Fibroblast of lung (primary cell): ENCODE measurements around the gene SCAPER. TPM values are rescaled to one million over a fixed set of nuclear protein-coding genes. Genes with fewer than 3 reads are reported as not detected.

ENCODE experiments used
- DNase-seq, 2 donors: peaks; one replicate each; pipeline versions ENCODE4 v3.0.0 to v3.0.0-alpha.2; 2010; ENCODE audit warnings: low read depth in 2 of 2
- H2AFZ ChIP-seq: 2 replicates; pipeline ENCODE4 v1.5.1; 2012; ENCODE audit warnings: low read length, control low read depth, inconsistent platforms
- H3K27ac ChIP-seq: 2 replicates; pipeline ENCODE4 v1.5.1; 2011; ENCODE audit warnings: low read length, control low read depth; ENCODE audit not compliant: insufficient read depth
- H3K27me3 ChIP-seq: 2 replicates; pipeline ENCODE4 v1.5.1; 2011; ENCODE audit warnings: mild to moderate bottlenecking, low read length; ENCODE audit not compliant: control insufficient read depth, insufficient read depth
- H3K36me3 ChIP-seq: 2 replicates; pipeline ENCODE4 v1.5.1; 2011; ENCODE audit warnings: low read length; ENCODE audit not compliant: control insufficient read depth, insufficient read depth
- H3K4me1 ChIP-seq: 2 replicates; pipeline ENCODE4 v1.5.1; 2011; ENCODE audit warnings: low read length; ENCODE audit not compliant: control insufficient read depth, insufficient read depth; ENCODE audit errors: extremely low read depth
- H3K4me2 ChIP-seq: 2 replicates; pipeline ENCODE4 v1.5.1; 2011; ENCODE audit warnings: low read length, control low read depth; ENCODE audit not compliant: insufficient read depth; ENCODE audit errors: extremely low read depth
- H3K4me3 ChIP-seq, 4 experiments: fragments of 200-600 bp in 1 of 4; sonication (generic) in 1 of 4; replicated peaks in 1 of 4; 2 replicates each; pipeline ENCODE4 v1.5.1; 2011 to 2016; ENCODE audit warnings: low read length in 4 of 4, low read depth in 3 of 4, mild to moderate bottlenecking in 3 of 4, control low read depth in 2 of 4, inconsistent platforms in 1 of 4, mixed read lengths in 1 of 4; ENCODE audit not compliant: insufficient read depth in 1 of 4; ENCODE audit errors: control extremely low read depth in 1 of 4
- H3K79me2 ChIP-seq: 2 replicates; pipeline ENCODE4 v1.5.1; 2012; ENCODE audit warnings: mild to moderate bottlenecking, low read length, inconsistent platforms; ENCODE audit not compliant: control insufficient read depth, insufficient read depth
- H3K9ac ChIP-seq: 2 replicates; pipeline ENCODE4 v1.5.1; 2011; ENCODE audit warnings: mild to moderate bottlenecking, low read length, control low read depth; ENCODE audit not compliant: insufficient read depth
- H3K9me3 ChIP-seq: 2 replicates; pipeline ENCODE4 v1.5.1; 2012; ENCODE audit warnings: low read depth, low read length; ENCODE audit not compliant: control insufficient read depth, insufficient read depth
- H4K20me1 ChIP-seq: 2 replicates; pipeline ENCODE4 v1.5.1; 2011; ENCODE audit warnings: low read length; ENCODE audit not compliant: control insufficient read depth, insufficient read depth; ENCODE audit errors: extremely low read depth
- CTCF ChIP-seq, 2 donors: IDR thresholded peaks in 1 of 2; conservative IDR thresholded peaks in 1 of 2; 1 replicate in 1 of 2; 2 replicates in 1 of 2; pipeline ENCODE4 v1.5.1; 2011 to 2012; ENCODE audit warnings: low read length in 2 of 2, control low read depth in 1 of 2, inconsistent platforms in 1 of 2, low read depth in 1 of 2, mild to moderate bottlenecking in 1 of 2
- EZH2 ChIP-seq: IDR thresholded peaks from 2 replicates; pipeline ENCODE4 v1.5.1; 2012; ENCODE audit warnings: low read length, control low read depth, mild to moderate bottlenecking; ENCODE audit errors: missing control alignments
- polyA plus RNA-seq, 2 donors: library from polyadenylated mRNA; depleted of rRNA in 1 of 2; stranded (reverse) in 1 of 2; unstranded in 1 of 2; fragments of >200 nt; gene quantifications; 2 replicates each; pipeline ENCODE4 v1.2.1, GENCODE V29; 2011 to 2012; ENCODE audit warnings: missing spikeins in 1 of 2
- total RNA-seq: library from RNA; depleted of rRNA; stranded (reverse); fragments of >200 nt; gene quantifications from 2 replicates; pipeline ENCODE4 v1.2.1, GENCODE V29; 2014

SCAPER gene
- total and polyA plus RNA-seq, 2 donors (not counting 1 experiment from before 2014, with no cell fraction given), result 2.3 to 9.1 TPM

- Histone ChIP-seq H3K4me3 (no peak overlapping the region), H2AFZ (no peak overlapping the region), H3K9me3 (no peaks in the 10 kb centered on the region), H3K4me1 (no peaks in the 10 kb centered on the region), H3K27me3 (no peaks in the 10 kb centered on the region), H4K20me1 (no peaks in the 10 kb centered on the region), H3K79me2 (no peaks in the 10 kb centered on the region), H3K36me3 (no peaks in the 10 kb centered on the region), H3K27ac (no peak overlapping the region), H3K9ac (no peak overlapping the region), H3K4me2 (no peak overlapping the region)
- no peak for TF ChIP-seq EZH2
- no peak for TF ChIP-seq CTCF (conservative IDR thresholded peaks at IDR 0.05 in 1 of 2, IDR thresholded peaks at IDR 0.05 in 1 of 2; ENCODE audit: low read depth in 1 of 2, low read length in 2 of 2)
- no peak for DNase-seq
Measured at GRCh38 chr15:76467136-76467535, 438.0 kb downstream of the SCAPER start.

- H3K9ac ChIP-seq, result no peak overlapping the region
- no peaks in the 10 kb centered on the region for H3K36me3 ChIP-seq
- H3K9me3 ChIP-seq, result no peaks in the 10 kb centered on the region
- DNase-seq, result no peak
- H2AFZ ChIP-seq, result no peak overlapping the region
- no peak overlapping the region for H3K4me2 ChIP-seq
- no peaks in the 10 kb centered on the region for H3K79me2 ChIP-seq
- no peak overlapping the region for H3K27ac ChIP-seq
- no peak overlapping the region for H3K4me3 ChIP-seq
- no peak for TF ChIP-seq CTCF (conservative IDR thresholded peaks at IDR 0.05 in 1 of 2, IDR thresholded peaks at IDR 0.05 in 1 of 2; ENCODE audit: low read depth in 1 of 2, low read length in 2 of 2)
- TF ChIP-seq EZH2, result no peak
- no peaks in the 10 kb centered on the region for H3K4me1 ChIP-seq
- H3K27me3 ChIP-seq, result no peaks in the 10 kb centered on the region
- no peaks in the 10 kb centered on the region for H4K20me1 ChIP-seq
Measured at GRCh38 chr15:76465728-76466127, 439.4 kb downstream of the SCAPER start.

GRCh38 chr15:76464247-76464646 is 440.9 kb downstream of the SCAPER start:
- no peaks in the 10 kb centered on the region for H3K79me2 ChIP-seq
- H4K20me1 ChIP-seq, result no peaks in the 10 kb centered on the region
- H3K9ac ChIP-seq, result no peak overlapping the region
- no peak overlapping the region for H3K4me2 ChIP-seq
- no peaks in the 10 kb centered on the region for H3K27me3 ChIP-seq
- no peaks in the 10 kb centered on the region for H3K36me3 ChIP-seq
- no peak overlapping the region for H2AFZ ChIP-seq
- no peak overlapping the region for H3K27ac ChIP-seq
- H3K4me1 ChIP-seq, result no peaks in the 10 kb centered on the region
- no peak for TF ChIP-seq EZH2
- TF ChIP-seq CTCF (conservative IDR thresholded peaks at IDR 0.05 in 1 of 2, IDR thresholded peaks at IDR 0.05 in 1 of 2; ENCODE audit: low read depth in 1 of 2, low read length in 2 of 2), result no peak
- H3K9me3 ChIP-seq, result no peaks in the 10 kb centered on the region
- H3K4me3 ChIP-seq, result no peak overlapping the region
- DNase-seq, result no peak
